Inferior parietal cortex (tissue), 1 donor: ENCODE data around the gene C9.
"Not testable (repeated sequence)": the region's sequence is repeated elsewhere in the genome, so short reads cannot be mapped to it uniquely, and the experiment has no call there.

ENCODE experiments used
- DNase-seq: peaks from one replicate; pipeline ENCODE4 v3.0.0-alpha.2; 2016; ENCODE audit errors: extremely low spot score

Gene C9

DNA sequence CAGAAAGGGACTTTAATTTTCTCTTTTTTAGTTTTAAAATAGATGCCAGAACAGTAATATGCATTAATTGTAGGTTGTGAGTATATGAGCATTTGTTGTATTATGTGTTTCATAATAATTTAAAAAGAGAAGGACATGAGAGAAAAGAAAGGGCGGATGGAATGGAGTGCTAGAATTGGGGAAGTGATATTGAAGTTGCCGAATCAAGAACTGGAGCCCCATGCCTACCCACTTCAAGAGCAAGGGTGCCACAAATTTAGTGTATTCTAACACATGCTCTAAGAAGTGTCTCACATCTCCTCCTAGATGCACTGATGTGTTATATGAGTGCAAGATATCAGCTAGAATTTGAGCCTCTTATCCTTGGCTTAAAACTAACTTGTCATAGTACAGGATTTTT, 101.3 kb downstream of the C9 start:
- no peak for DNase-seq

DNA sequence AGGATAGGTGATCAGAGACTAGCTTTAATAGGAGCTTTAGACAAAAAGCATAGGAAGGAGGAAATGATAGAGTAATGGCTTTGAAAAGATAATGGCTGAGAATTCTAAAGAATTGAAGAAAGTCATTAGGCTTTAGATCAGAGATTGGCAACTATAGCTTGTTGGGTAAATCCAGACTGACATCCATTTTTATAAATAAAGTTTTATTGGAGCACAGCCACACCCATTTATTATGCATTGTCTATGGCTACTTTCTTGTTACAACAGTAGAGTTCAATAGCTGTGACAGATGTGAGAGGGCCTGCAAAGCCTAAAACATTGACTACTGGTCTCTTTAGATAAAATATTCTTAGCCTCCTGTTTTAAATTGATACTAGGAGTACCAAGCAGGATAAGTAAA, 104.2 kb downstream of the C9 start:
- no peak for DNase-seq

DNA sequence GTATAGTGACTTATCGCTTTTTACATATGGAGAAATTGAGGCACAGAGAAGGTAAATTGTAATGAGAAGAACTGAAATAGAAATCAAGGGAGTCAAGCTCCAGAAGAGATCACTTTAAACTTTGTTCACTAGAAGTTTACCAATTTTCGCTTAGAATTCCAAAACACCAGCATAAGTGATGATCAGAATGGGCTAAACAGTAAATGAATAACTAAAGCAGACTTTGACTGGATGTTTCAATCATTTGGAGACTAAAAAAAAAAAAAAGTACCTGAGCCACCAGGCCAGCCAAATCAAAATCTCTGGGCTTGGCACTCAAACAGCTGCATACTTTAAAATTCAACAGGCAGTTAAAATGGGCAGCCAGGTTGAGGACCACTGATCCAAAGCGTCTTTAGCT, 106.7 kb downstream of the C9 start:
- no peak for DNase-seq

DNA sequence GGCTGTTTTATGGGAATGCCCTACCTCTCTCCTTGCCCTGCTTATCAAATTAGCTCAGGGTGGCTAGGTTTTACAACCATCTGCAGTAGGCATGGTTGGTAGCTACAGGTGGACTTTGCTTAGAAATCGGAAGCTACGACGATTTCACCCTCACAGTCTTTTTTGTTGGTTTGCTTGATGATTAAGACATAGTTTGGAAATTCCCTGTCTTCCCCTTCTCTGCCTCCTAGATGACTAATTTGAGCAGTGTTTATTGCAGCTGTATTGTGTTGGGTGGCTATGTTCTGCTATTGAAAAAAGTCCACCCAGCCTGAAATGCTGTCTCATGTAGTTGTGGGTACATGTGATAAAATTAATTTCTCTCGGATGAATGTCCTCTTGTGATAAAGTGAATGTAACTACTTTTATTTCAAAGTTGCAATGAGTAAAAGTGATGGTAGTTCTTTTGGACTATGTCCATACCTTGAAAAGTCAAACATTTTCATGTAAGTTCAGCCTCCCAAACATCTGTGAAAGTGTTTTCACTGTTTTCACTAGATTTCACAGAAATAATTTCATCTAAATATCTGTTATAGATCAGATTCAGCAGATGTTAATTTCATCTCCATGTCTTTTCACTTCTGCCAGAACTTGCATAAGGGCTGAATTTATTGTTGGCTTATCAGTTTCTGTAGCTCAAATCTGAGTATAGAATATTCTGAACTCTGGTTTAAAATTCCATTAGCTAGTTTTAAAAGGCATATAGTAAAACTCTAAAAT, 107.6 kb downstream of the C9 start:
- no peak for DNase-seq

DNA sequence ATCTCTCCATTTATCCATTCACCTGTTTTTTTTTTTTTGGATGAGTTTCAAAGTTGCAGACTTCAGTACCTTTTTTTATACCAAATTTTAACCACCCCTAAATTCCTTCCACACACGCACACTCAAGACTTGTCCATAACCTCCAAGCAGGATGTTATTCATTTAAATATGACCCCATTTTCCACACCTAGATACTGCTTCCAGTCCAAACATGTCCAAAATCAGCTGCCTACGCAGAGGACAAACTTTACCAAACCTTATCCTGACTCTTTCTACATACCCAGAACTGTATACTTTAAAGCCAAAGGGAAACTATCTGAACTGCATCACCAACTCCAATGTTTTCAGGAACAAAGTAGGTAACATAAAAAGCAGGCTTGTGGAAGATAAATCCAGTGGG, 108.9 kb downstream of the C9 start:
- no peak for DNase-seq

DNA sequence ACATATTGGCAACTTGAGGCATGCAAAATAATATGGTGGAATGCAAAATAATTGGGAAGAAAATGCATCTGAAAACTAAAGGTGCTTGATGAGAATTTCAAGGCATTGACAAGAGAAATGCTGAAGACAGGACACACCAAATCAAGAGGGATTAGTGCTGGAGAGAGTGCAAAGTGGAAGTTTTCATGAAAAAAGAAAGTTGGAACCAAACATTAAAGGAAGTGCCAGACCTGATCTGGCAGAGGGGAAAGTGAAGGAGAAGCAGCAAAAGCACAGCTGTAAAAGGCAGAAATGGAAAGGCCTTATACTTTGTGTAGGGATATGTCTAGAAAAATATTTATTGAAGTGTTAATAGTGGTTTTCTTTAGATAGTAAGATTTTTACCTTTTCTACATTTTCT, 109.6 kb downstream of the C9 start:
- DNase-seq: no peak

DNA sequence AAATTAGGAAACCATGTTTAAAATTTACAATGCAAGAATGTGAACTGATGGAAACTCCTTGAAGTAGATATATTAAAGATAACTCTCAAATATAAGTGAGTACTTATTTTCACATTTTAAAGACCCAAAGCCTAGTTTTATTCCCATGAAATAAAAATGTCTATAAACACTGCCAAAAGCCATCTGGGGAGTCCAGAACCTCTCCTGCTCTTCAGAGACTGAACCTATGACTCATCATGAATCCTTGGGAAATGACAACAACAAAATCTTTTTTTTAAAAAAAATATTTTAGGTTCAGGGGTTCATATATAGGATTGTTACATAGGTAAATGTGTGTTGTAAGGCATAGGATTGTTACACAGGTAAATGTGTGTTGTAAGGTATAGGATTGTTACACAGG, 111.1 kb downstream of the C9 start:
- no peak for DNase-seq

DNA sequence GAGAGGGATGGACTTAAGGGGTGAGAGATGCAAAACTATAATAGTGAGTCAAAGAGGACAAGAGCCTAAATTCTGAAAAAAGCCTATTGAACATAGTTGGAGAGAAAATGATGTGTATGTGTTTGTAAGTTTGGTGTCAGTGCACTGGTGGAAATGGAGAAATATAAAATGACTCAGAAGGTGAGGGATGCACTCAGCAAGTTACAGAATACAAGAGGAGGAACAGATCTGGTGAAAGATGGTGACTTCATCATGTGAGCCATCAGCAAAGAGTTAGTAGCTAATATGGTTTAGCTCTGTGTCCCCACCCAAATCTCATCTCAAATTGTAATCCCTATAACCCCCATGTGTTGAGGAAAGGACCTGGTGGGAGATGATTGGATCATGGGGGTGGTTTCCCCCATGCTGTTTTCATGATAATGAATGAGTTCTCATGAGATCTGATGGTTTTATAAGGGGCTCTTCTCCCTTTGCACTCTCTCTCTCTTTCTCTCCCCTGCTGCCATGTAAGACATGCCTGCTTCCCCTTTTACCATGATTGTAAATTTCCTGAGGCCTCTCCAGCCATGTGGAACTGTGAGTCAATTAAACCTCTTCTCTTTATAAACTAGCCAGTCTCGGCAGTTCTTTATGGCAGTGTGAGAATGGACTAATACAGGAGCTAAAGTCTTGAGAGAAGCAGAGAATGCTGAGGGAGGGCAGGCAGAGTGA, 114.6 kb downstream of the C9 start:
- no peak for DNase-seq

DNA sequence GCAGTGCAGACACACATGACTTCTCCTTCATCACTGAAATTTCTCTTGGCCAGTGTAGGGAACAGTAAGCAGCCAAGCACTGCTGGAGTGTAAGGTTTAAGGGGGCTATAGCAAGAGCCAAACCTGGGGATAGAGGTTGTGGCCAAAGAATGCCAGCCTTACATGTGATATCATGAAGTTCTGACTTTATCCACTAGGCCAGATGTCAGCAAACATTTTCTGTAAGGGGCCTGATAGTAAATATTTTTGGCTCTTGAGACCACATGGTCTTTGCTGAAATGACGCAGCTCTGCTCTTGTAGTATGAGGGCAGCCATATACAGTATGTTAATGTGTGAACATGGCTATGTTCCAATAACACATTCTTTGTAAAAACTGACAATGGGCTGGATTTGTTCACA, 115.2 kb downstream of the C9 start:
- DNase-seq: no peak

DNA sequence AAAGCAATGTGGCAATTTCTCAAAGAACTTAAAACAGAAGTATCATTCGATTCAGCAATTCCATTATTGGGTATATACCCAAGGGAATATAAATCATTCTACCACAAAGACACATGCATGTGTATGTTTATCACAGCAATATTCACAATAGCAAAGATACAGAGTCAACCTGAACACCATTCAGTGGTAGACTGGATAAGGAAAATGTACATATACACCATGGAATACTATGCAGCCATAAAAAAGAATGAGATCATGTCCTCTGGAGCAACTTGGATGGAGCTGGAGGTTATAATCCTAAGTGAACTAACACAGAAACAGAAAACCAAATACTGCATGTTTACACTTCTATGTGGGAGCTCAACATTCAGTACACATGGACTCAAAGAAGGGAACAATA, 123.5 kb downstream of the C9 start:
- no peak for DNase-seq

DNA sequence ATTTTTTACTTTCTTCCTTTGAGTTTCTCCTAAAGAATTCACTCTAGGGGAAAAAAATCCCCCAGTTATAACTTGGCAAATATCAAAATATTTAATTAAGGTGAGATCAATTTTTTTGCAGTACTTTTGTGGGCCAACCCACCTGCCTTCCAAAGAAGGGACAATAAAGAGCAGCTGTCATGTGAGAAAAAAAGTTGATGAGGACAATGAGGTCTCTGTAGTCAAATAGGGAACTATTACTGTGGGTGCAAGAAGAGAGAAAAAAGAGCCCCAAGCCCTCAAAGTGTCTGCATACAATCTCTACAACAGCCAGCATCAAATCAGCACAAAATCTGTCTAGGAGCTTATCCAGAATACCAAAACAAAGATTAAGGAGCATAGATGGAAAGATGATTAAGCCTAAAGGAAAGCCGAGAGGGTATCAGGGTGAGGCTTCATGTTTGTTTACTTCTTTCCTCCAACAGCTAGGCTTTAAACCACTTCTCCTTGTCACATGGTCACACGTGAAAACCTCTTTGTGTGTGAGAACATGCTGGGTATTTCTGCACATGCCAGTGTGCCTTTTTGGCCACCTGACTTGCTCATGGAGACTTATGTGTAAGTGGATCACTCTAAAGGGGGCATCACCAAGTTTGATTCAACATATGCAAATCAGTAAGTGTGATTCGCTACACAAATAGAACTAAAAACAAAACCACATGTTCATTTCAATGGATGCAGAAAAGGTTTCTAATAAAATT, 125.8 kb downstream of the C9 start:
- no peak for DNase-seq

DNA sequence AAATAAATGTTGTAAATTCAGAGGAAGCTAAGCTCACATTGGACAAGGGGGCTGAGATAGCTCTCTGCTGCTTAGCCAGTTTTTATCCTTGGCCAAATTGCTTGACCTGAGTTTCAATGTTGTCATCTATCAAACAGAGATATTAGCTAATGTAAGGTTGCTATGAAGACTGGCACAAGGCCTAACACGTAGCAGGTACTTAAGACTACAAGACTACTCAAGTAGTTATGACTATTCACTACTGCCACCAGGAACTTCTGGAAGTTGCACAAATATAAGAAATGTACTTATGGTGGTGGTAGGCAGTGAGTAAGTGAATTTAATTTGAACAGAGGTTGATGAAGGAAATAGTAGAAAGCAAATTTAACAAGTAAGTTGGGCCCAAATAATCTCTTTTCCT, 127.6 kb downstream of the C9 start:
- DNase-seq: no peak

DNA sequence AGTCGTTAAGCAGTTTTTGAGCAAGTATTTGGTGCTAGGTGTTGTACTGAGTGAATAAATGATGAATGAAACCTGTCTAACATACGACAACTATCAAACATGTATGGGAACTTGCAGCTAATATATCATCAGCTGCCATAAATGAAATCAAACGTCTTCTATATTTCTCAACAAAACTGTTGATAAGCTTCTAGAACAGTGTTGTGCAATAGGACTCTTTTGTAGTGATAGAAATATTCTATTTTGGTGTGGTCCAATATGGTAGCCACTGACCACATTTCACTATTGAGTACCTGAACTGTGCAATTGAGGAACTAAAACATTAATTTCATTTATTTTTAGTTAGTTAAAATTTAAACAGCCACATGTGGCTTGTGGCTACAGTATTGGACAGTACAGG, 128.6 kb downstream of the C9 start:
- no peak for DNase-seq

DNA sequence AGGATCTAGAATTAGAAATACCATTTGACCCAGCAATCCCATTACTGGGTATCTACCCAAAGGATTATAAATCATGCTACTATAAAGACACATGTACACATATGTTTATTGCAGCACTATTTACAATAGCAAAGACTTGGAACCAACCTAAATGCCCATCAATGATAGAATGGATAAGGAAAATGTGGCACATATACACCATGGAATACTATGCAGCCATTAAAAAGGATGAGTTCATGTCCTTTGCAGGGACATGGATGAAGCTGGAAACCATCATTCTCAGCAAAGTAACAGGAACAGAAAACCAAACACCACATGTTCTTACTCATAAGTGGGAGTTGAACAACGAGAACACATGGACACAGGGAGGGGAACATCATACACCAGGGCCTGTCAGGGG, 129.8 kb downstream of the C9 start:
- not testable (repeated sequence) for DNase-seq
